WERI-Rb-1 (cell line): ENCODE results near the gene TRDMT1.

Experiments used
- DNase-seq: peaks from one replicate; pipeline ENCODE4 v3.0.0-alpha.2; 2020
- H3K27ac ChIP-seq: fragments of 250-450 bp; sonication (Bioruptor Pico); 2 replicates; pipeline ENCODE4 v1.5.1; 2020; ENCODE audit warnings: mild to moderate bottlenecking, moderate library complexity
- H3K27me3 ChIP-seq: fragments of 250-450 bp; sonication (Bioruptor Pico); 2 replicates; pipeline ENCODE4 v1.5.1; 2021; ENCODE audit warnings: mild to moderate bottlenecking, low read depth, moderate library complexity; ENCODE audit not compliant: insufficient read depth, severe bottlenecking
- H3K36me3 ChIP-seq: fragments of 250-450 bp; sonication (Bioruptor Pico); 2 replicates; pipeline ENCODE4 v1.5.1; 2020; ENCODE audit warnings: mild to moderate bottlenecking, moderate library complexity
- H3K4me3 ChIP-seq: 2 replicates; pipeline ENCODE4 v1.5.1; 2011; ENCODE audit warnings: low read depth, mild to moderate bottlenecking, control low read depth, low read length
- H3K9me3 ChIP-seq: fragments of 250-450 bp; sonication (Bioruptor Pico); 2 replicates; pipeline ENCODE4 v1.5.1; 2021; ENCODE audit warnings: mild to moderate bottlenecking, moderate library complexity; ENCODE audit not compliant: severe bottlenecking
- CTCF ChIP-seq: IDR thresholded peaks from 2 replicates; pipeline ENCODE4 v1.5.1; 2011; ENCODE audit warnings: low read depth, mild to moderate bottlenecking, control low read depth, inconsistent platforms, low read length

The TRDMT1 gene

DNA sequence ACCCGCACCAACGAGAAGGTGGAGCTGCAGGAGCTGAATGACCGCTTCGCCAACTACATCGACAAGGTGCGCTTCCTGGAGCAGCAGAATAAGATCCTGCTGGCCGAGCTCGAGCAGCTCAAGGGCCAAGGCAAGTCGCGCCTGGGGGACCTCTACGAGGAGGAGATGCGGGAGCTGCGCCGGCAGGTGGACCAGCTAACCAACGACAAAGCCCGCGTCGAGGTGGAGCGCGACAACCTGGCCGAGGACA, 28.2 kb upstream of the TRDMT1 start:
- peak; percentile 8 for DNase-seq
- Histone ChIP-seq H3K27ac (no peak overlapping the region), H3K4me3 (peak overlapping the region; percentile 74), H3K9me3 (no peaks in the 10 kb centered on the region), H3K36me3 (no peaks in the 10 kb centered on the region), H3K27me3 (no peaks in the 10 kb centered on the region)
- TF ChIP-seq CTCF = no peak

DNA sequence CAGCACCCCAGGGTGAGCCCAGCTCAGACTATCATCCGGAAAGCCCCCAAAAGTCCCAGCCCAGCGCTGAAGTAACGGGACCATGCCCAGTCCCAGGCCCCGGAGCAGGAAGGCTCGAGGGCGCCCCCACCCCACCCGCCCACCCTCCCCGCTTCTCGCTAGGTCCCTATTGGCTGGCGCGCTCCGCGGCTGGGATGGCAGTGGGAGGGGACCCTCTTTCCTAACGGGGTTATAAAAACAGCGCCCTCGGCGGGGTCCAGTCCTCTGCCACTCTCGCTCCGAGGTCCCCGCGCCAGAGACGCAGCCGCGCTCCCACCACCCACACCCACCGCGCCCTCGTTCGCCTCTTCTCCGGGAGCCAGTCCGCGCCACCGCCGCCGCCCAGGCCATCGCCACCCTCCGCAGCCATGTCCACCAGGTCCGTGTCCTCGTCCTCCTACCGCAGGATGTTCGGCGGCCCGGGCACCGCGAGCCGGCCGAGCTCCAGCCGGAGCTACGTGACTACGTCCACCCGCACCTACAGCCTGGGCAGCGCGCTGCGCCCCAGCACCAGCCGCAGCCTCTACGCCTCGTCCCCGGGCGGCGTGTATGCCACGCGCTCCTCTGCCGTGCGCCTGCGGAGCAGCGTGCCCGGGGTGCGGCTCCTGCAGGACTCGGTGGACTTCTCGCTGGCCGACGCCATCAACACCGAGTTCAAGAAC, 27.7 kb upstream of the TRDMT1 start:
- H3K36me3 ChIP-seq = no peaks in the 10 kb centered on the region
- peak; percentile 19 for DNase-seq
- no peak for TF ChIP-seq CTCF

GRCh38 chr10:17228091-17229015, 26.9 kb upstream of the TRDMT1 start, which contains the start of gene VIM:
Gene VIM, plus strand, starts transcription at chr10:17228241. Its CDS starts 1,182 bp downstream, at chr10:17229423.
- Histone ChIP-seq H3K27ac (no peak within 1 kb of the TSS), H3K9me3 (no peaks in the 10 kb centered on the region), H3K36me3 (no peaks in the 10 kb centered on the region), H3K4me3 (peak within 1 kb of the TSS; percentile 74), H3K27me3 (no peaks in the 10 kb centered on the region)
- TF ChIP-seq CTCF = no peak
- peak; percentile 34 for DNase-seq

More for the DNA sequence above, 27.7 kb upstream of the TRDMT1 start:
- H3K4me3 ChIP-seq = peak overlapping the region; percentile 74
- H3K9me3 ChIP-seq = no peaks in the 10 kb centered on the region
- H3K27ac ChIP-seq = no peak overlapping the region
- H3K27me3 ChIP-seq = no peaks in the 10 kb centered on the region

GRCh38 chr10:17227367-17228090, 26.1 kb upstream of the TRDMT1 start:
- Histone ChIP-seq H3K36me3 (no peaks in the 10 kb centered on the region), H3K9me3 (no peaks in the 10 kb centered on the region), H3K4me3 (peak overlapping the region; percentile 74), H3K27me3 (no peaks in the 10 kb centered on the region), H3K27ac (no peak overlapping the region)
- no peak for TF ChIP-seq CTCF
- no peak for DNase-seq

DNA sequence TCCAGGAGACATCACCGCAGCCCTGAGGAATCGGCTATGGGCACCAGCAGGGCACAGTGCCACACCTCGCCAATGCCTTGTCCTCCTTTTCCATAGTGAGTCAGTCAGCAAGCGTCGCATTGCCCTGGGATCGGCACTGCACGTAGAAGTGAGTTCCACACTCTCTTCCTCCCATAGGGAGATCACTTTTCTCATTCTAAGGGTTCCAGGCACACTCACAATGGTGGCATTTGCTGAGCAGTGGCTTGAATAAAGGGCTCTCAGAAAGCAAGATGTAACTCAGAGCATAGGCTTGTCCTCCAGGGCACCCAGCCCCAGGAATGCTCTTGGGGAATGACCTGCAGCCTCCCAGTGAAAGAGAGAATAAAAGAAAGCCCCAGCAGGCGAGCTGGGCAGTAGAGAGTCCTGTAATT, 25.4 kb upstream of the TRDMT1 start:
- no peak for TF ChIP-seq CTCF
- Histone ChIP-seq H3K4me3 (no peak overlapping the region), H3K9me3 (no peaks in the 10 kb centered on the region), H3K27me3 (no peaks in the 10 kb centered on the region), H3K36me3 (no peaks in the 10 kb centered on the region), H3K27ac (no peak overlapping the region)
- no peak for DNase-seq
